Immature natural killer cell (primary cell): Measurements from ENCODE around the gene CUL9. TPM values are rescaled to one million over a fixed set of nuclear protein-coding genes. Genes with fewer than 3 reads are reported as not detected.

Experiments used
- DNase-seq, 3 donors: peaks; one replicate each; pipeline ENCODE4 v3.0.0; 2022; ENCODE audit warnings: mixed read lengths in 1 of 3
- H3K27ac Mint-ChIP-seq, 6 donors: one replicate each; pipeline ENCODE4 v1.8.0; 2020; ENCODE audit warnings: mixed read lengths in 6 of 6, mild to moderate bottlenecking in 5 of 6, inconsistent platforms in 4 of 6, moderate library complexity in 3 of 6
- H3K27me3 Mint-ChIP-seq, 3 donors: one replicate each; pipeline ENCODE4 v1.8.0; 2020 to 2021; ENCODE audit warnings: low read depth in 3 of 3, mild to moderate bottlenecking in 3 of 3, mixed read lengths in 3 of 3, moderate library complexity in 3 of 3, inconsistent platforms in 1 of 3
- H3K36me3 Mint-ChIP-seq, 3 donors: one replicate each; pipeline ENCODE4 v1.8.0; 2020; ENCODE audit warnings: mixed read lengths in 3 of 3, inconsistent platforms in 2 of 3, mild to moderate bottlenecking in 2 of 3
- H3K4me1 Mint-ChIP-seq, 2 donors: one replicate each; pipeline ENCODE4 v1.8.0; 2020; ENCODE audit warnings: inconsistent platforms in 2 of 2, mild to moderate bottlenecking in 2 of 2, mixed read lengths in 2 of 2, moderate library complexity in 1 of 2
- H3K4me3 Mint-ChIP-seq, 5 donors: one replicate each; pipeline ENCODE4 v1.8.0; 2020; ENCODE audit warnings: mild to moderate bottlenecking in 5 of 5, mixed read lengths in 5 of 5, inconsistent platforms in 3 of 5, moderate library complexity in 3 of 5
- H3K9me3 Mint-ChIP-seq, 6 donors: one replicate each; pipeline ENCODE4 v1.8.0; 2020; ENCODE audit warnings: mild to moderate bottlenecking in 6 of 6, mixed read lengths in 6 of 6, inconsistent platforms in 4 of 6, moderate library complexity in 3 of 6
- polyA plus RNA-seq, 3 donors: library from polyadenylated mRNA; unstranded; fragments of 300-500 nt; fragmentation: Illumina TruSeq; gene quantifications; one replicate each; pipeline ENCODE4 v1.2.3, GENCODE V29; 2021

CUL9 gene
- polyA plus RNA-seq, 3 donors from 2014 or later: 2.2 to 8.5 (median 4.4) TPM

DNA sequence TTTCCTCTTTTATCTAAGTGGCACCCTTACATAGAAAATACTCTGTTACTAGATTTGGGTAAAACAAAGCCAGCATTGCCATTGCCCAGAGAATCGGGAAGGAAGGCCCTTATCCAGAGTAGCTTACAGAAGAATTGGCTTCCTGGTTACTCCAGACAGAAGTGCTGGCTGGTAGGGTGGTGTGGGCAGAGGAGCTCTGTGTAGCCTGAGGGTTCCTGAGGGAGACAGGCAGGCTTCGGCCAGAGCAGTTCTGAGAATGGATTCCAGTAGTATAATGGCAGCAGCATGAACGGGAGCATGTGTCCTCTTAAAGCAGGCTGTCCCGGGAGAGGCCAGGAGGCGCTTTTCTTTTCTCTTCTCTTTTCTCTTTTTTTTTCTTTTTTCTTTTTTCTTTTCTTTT, 11.9 kb downstream of the CUL9 start:
- H3K36me3 Mint-ChIP-seq: peaks cover 19 to 35% (median 28%) of the 10 kb centered on the region in 3 donors

GRCh38 chr6:43196337-43196736, 14.3 kb downstream of the CUL9 start:
- H3K27ac Mint-ChIP-seq: peak overlapping the region in 1 of 6 donors; percentile 40
- H3K36me3 Mint-ChIP-seq: peaks cover 24 to 47% (median 32%) of the 10 kb centered on the region in 3 donors
- no peaks in the 10 kb centered on the region for H3K4me1 Mint-ChIP-seq

More for the DNA sequence above, 11.9 kb downstream of the CUL9 start:
- Mint-ChIP-seq H3K9me3 (no peaks in the 10 kb centered on the region), H3K4me1 (no peaks in the 10 kb centered on the region), H3K27me3 (no peaks in the 10 kb centered on the region), H3K4me3 (no peak overlapping the region), H3K27ac (no peak overlapping the region)
- no peak for DNase-seq

GRCh38 chr6:43199912-43200311, 17.9 kb downstream of the CUL9 start:
- no peak overlapping the region for H3K27ac Mint-ChIP-seq
- no peak overlapping the region for H3K4me3 Mint-ChIP-seq
- peaks cover 18 to 41% (median 19%) of the 10 kb centered on the region in 3 donors for H3K36me3 Mint-ChIP-seq
- peaks cover 0 to 5% (median 0%) of the 10 kb centered on the region in 3 donors for H3K27me3 Mint-ChIP-seq
- no peaks in the 10 kb centered on the region for H3K4me1 Mint-ChIP-seq
- H3K9me3 Mint-ChIP-seq: no peaks in the 10 kb centered on the region
- DNase-seq: no peak

More at GRCh38 chr6:43196337-43196736, 14.3 kb downstream of the CUL9 start:
- H3K27me3 Mint-ChIP-seq: peaks cover 0 to 3% (median 0%) of the 10 kb centered on the region in 3 donors
- H3K9me3 Mint-ChIP-seq: no peaks in the 10 kb centered on the region
- no peak overlapping the region for H3K4me3 Mint-ChIP-seq
- DNase-seq: no peak

DNA sequence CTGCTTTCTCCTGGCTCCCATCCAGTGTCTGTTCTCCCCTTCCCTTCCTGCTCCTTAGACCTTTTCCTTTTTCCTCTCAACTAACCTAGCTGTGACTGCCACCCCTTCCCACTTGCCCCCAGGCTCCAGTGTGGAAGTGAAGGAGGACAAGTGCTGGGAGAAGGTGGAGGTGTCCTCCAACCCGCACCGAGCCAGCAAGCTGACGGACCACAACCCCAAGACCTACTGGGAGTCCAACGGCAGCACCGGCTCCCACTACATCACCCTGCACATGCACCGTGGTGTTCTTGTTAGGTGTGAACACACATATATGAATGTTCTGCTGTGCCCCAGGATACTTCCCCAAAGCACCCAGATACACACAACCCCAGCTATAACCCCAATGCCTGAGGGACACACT, 18.5 kb downstream of the CUL9 start:
- peaks cover 12 to 40% (median 17%) of the 10 kb centered on the region in 3 donors for H3K36me3 Mint-ChIP-seq
- H3K9me3 Mint-ChIP-seq: no peaks in the 10 kb centered on the region
- H3K4me3 Mint-ChIP-seq: no peak overlapping the region
- peaks cover 0 to 5% (median 0%) of the 10 kb centered on the region in 3 donors for H3K27me3 Mint-ChIP-seq
- no peaks in the 10 kb centered on the region for H3K4me1 Mint-ChIP-seq
- peak overlapping the region in 2 of 6 donors; percentile 1 to 17 for H3K27ac Mint-ChIP-seq
- DNase-seq: no peak

GRCh38 chr6:43202451-43202850, 20.5 kb downstream of the CUL9 start:
- H3K9me3 Mint-ChIP-seq: no peaks in the 10 kb centered on the region
- no peak for DNase-seq
- peaks cover 0 to 5% (median 0%) of the 10 kb centered on the region in 3 donors for H3K27me3 Mint-ChIP-seq
- H3K27ac Mint-ChIP-seq: peak overlapping the region in 1 of 6 donors; percentile 24
- no peak overlapping the region for H3K4me3 Mint-ChIP-seq
- no peaks in the 10 kb centered on the region for H3K4me1 Mint-ChIP-seq
- H3K36me3 Mint-ChIP-seq: peaks cover 5 to 30% (median 12%) of the 10 kb centered on the region in 3 donors

DNA sequence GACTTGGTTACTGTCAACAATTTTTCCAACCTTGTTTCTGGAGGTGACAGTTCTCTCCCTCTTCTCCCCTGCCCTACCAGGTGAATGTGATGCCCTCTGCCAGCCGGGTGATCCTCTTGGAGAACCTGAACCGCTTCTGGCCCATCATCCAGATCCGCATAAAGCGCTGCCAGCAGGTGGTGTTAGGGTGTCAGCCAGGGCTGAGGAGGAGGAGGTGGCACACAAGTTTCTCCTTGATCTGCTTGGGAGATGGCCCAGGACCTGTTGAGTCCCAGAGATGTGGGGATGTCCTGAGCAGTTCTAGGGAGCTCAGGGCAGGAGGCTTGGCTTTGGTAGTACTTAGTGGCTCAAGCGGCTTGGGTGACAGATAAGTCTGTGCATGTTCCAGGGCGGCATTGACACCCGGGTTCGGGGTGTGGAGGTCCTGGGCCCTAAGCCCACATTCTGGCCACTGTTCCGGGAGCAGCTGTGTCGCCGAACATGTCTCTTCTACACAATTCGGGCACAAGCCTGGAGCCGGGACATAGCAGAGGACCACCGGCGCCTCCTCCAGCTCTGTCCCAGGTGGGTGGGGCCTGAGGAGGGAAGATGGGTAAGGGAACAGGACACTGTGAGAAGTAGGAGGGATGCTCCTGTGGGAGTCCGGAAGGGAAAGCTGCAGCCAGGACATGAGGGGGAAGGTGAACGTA, 21.2 kb downstream of the CUL9 start:
- no peak overlapping the region for H3K27ac Mint-ChIP-seq
- no peaks in the 10 kb centered on the region for H3K9me3 Mint-ChIP-seq
- H3K4me1 Mint-ChIP-seq: no peaks in the 10 kb centered on the region
- DNase-seq: no peak
- H3K4me3 Mint-ChIP-seq: no peak overlapping the region
- H3K36me3 Mint-ChIP-seq: peaks cover 5 to 30% (median 12%) of the 10 kb centered on the region in 3 donors
- H3K27me3 Mint-ChIP-seq: peaks cover 0 to 5% (median 0%) of the 10 kb centered on the region in 3 donors

- H3K27ac Mint-ChIP-seq: no peak overlapping the region
- no peak for DNase-seq
- no peaks in the 10 kb centered on the region for H3K9me3 Mint-ChIP-seq
- no peaks in the 10 kb centered on the region for H3K4me1 Mint-ChIP-seq
- H3K36me3 Mint-ChIP-seq: peaks cover 5 to 30% (median 12%) of the 10 kb centered on the region in 3 donors
- peaks cover 0 to 5% (median 0%) of the 10 kb centered on the region in 3 donors for H3K27me3 Mint-ChIP-seq
- no peak overlapping the region for H3K4me3 Mint-ChIP-seq
Measured at GRCh38 chr6:43203718-43204095, 21.7 kb downstream of the CUL9 start.

DNA sequence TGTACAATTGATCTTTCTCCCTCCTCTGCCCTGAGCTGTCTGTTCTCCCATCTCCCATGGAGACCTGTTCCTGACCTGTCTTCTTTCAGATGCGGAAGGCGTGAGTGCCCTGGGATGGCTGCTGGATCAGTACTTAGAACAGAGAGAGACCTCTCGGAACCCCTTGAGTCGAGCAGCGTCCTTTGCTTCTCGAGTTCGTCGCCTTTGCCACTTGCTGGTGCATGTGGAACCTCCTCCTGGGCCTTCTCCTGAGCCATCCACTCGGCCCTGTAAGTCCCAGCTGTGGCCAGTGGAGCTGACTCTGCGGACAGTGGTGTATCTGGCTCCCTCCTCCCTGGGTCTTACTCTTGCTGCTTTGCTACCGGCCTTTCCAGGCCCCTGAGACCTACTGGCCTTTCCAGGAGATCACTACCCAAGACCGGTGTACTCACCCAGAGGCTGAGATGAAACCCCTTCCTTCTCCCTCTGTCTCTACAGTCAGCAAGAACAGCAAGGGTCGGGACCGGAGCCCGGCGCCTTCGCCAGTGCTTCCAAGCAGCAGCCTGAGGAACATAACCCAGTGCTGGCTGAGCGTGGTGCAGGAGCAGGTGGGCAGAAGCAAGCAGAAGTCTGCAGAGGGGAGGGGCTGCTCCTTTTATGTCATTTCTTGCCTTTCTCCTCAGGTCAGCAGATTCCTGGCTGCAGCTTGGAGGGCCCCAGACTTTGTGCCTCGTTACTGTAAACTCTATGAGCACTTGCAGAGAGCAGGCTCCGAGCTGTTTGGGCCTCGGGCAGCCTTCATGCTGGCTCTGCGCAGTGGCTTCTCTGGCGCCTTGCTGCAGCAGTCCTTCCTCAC, 22.5 kb downstream of the CUL9 start:
- Mint-ChIP-seq H3K36me3 (peaks cover 4 to 27% (median 12%) of the 10 kb centered on the region in 3 donors), H3K9me3 (no peaks in the 10 kb centered on the region), H3K4me1 (no peaks in the 10 kb centered on the region), H3K4me3 (no peak overlapping the region), H3K27me3 (peaks cover 0 to 5% (median 0%) of the 10 kb centered on the region in 3 donors), H3K27ac (no peak overlapping the region)
- DNase-seq: no peak

- H3K4me1 Mint-ChIP-seq: no peaks in the 10 kb centered on the region
- no peak overlapping the region for H3K27ac Mint-ChIP-seq
- no peaks in the 10 kb centered on the region for H3K9me3 Mint-ChIP-seq
- no peak for DNase-seq
- H3K4me3 Mint-ChIP-seq: no peak overlapping the region
- H3K36me3 Mint-ChIP-seq: peaks cover 0 to 17% (median 11%) of the 10 kb centered on the region in 3 donors
- peaks cover 0 to 5% (median 0%) of the 10 kb centered on the region in 3 donors for H3K27me3 Mint-ChIP-seq
Measured at GRCh38 chr6:43205849-43206248, 23.9 kb downstream of the CUL9 start.

GRCh38 chr6:43207286-43207685, 25.3 kb downstream of the CUL9 start:
- Mint-ChIP-seq H3K27me3 (no peaks in the 10 kb centered on the region), H3K27ac (no peak overlapping the region), H3K36me3 (peaks cover 0 to 16% (median 8%) of the 10 kb centered on the region in 3 donors), H3K4me1 (no peaks in the 10 kb centered on the region), H3K9me3 (no peaks in the 10 kb centered on the region), H3K4me3 (no peak overlapping the region)
- no peak for DNase-seq

DNA sequence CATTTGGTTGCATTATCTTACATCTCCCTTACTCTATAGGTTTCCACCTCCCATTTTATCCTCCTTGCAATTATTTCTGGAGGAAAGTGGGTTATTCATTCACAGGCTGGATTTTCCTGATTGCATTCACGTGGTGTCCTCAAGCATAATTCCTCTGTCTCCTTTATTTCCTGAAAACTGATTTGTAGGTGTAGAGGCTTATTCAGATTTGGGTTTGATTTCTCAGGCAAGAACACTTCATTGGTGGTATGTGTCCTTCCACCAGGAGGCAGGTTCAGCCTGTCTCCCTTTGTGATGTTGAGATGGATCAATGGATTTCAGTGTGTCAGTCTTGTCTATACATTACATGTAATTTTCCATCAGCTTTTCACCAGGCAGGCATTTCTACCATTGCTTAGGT, 30.0 kb downstream of the CUL9 start:
- no peak overlapping the region for H3K4me3 Mint-ChIP-seq
- H3K36me3 Mint-ChIP-seq: peaks cover 10 to 30% (median 16%) of the 10 kb centered on the region in 3 donors
- peaks cover 0 to 3% (median 0%) of the 10 kb centered on the region in 3 donors for H3K27me3 Mint-ChIP-seq
- no peak for DNase-seq
- H3K4me1 Mint-ChIP-seq: no peaks in the 10 kb centered on the region
- no peaks in the 10 kb centered on the region for H3K9me3 Mint-ChIP-seq
- peak overlapping the region in 1 of 6 donors; percentile 41 for H3K27ac Mint-ChIP-seq

- no peaks in the 10 kb centered on the region for H3K4me1 Mint-ChIP-seq
- H3K27me3 Mint-ChIP-seq: peaks cover 0 to 3% (median 0%) of the 10 kb centered on the region in 3 donors
- H3K27ac Mint-ChIP-seq: no peak overlapping the region
- no peak for DNase-seq
- peaks cover 10 to 36% (median 16%) of the 10 kb centered on the region in 3 donors for H3K36me3 Mint-ChIP-seq
- H3K4me3 Mint-ChIP-seq: no peak overlapping the region
- H3K9me3 Mint-ChIP-seq: no peaks in the 10 kb centered on the region
Measured at GRCh38 chr6:43213431-43213830, 31.4 kb downstream of the CUL9 start.

- Mint-ChIP-seq H3K4me1 (no peaks in the 10 kb centered on the region), H3K4me3 (no peak overlapping the region), H3K36me3 (peaks cover 17 to 47% (median 21%) of the 10 kb centered on the region in 3 donors), H3K9me3 (no peaks in the 10 kb centered on the region), H3K27ac (no peak overlapping the region), H3K27me3 (peaks cover 0 to 3% (median 0%) of the 10 kb centered on the region in 3 donors)
- DNase-seq: no peak
Measured at GRCh38 chr6:43215066-43215465, 33.1 kb downstream of the CUL9 start.

GRCh38 chr6:43216200-43216599, 34.2 kb downstream of the CUL9 start:
- H3K27ac Mint-ChIP-seq: no peak overlapping the region
- H3K9me3 Mint-ChIP-seq: no peaks in the 10 kb centered on the region
- H3K4me1 Mint-ChIP-seq: no peaks in the 10 kb centered on the region
- H3K36me3 Mint-ChIP-seq: peaks cover 17 to 47% (median 24%) of the 10 kb centered on the region in 3 donors
- H3K27me3 Mint-ChIP-seq: peaks cover 0 to 3% (median 1%) of the 10 kb centered on the region in 3 donors
- no peak for DNase-seq
- no peak overlapping the region for H3K4me3 Mint-ChIP-seq
